HepG2 (cell line): ENCODE data around the gene USP27X. TPM values are rescaled to one million over a fixed set of nuclear protein-coding genes. Genes with fewer than 3 reads are reported as not detected.
A peak's percentile ranks its signal among the peaks of the same experiment; 100 is the strongest.

Source experiments
- ETV6 ChIP-seq: sonication (generic); formaldehyde crosslinking; conservative IDR thresholded peaks from 2 replicates; pipeline ENCODE4 v1.4.0; 2020; ENCODE audit warnings: missing genetic modification reagents
- GPN1 ChIP-seq: sonication (generic); formaldehyde crosslinking; IDR thresholded peaks from 2 replicates; pipeline ENCODE4 v1.5.1; 2020; ENCODE audit warnings: missing genetic modification reagents, borderline replicate concordance
- HOXA7 ChIP-seq: sonication (generic); formaldehyde crosslinking; IDR thresholded peaks from 2 replicates; pipeline ENCODE4 v1.8.1; 2022; ENCODE audit warnings: mild to moderate bottlenecking, missing genetic modification reagents, moderate library complexity
- MIER2 ChIP-seq: IDR thresholded peaks from 2 replicates; pipeline ENCODE4 v1.6.1; 2016; ENCODE audit warnings: missing biosample characterization, missing genetic modification reagents
- NCOA2 ChIP-seq: sonication (generic); formaldehyde crosslinking; IDR thresholded peaks from 2 replicates; pipeline ENCODE4 v1.8.0; 2022; ENCODE audit warnings: inconsistent platforms
- PPARG ChIP-seq: conservative IDR thresholded peaks from 2 replicates; pipeline ENCODE4 v1.6.1; 2016; ENCODE audit warnings: missing biosample characterization, missing genetic modification reagents
- PRPF4 ChIP-seq: fragments of 200-400 bp; formaldehyde crosslinking; IDR thresholded peaks from 2 replicates; pipeline ENCODE4 v1.6.1; 2016; ENCODE audit warnings: low read length, low read depth; ENCODE audit not compliant: poor library complexity, severe bottlenecking
- SAFB2 ChIP-seq: sonication (generic); formaldehyde crosslinking; IDR thresholded peaks from 2 replicates; pipeline ENCODE4 v1.5.1; 2020; ENCODE audit warnings: missing genetic modification reagents, low read depth, mild to moderate bottlenecking, borderline replicate concordance
- SMYD3 ChIP-seq: sonication (generic); formaldehyde crosslinking; IDR thresholded peaks from 2 replicates; pipeline ENCODE4 v1.8.1; 2023; ENCODE audit warnings: mild to moderate bottlenecking, missing genetic modification reagents
- SOX6 ChIP-seq, 2 experiments: fragments of 450-650 bp in 1 of 2; sonication (generic) in 1 of 2; formaldehyde crosslinking in 1 of 2; IDR thresholded peaks; 2 replicates each; pipeline versions ENCODE4 v1.4.0 to v1.6.1; 2017 to 2020; ENCODE audit warnings: antibody characterized with exemption in 1 of 2, mild to moderate bottlenecking in 1 of 2, missing genetic modification reagents in 1 of 2
- SP2 ChIP-seq: sonication (generic); formaldehyde crosslinking; IDR thresholded peaks from 2 replicates; pipeline ENCODE4 v1.5.1; 2020; ENCODE audit warnings: mild to moderate bottlenecking, missing genetic modification reagents
- SSRP1 ChIP-seq: IDR thresholded peaks from 2 replicates; pipeline ENCODE4 v1.6.1; 2016; ENCODE audit warnings: control low read depth
- STAG1 ChIP-seq: sonication (generic); formaldehyde crosslinking; IDR thresholded peaks from 2 replicates; pipeline ENCODE4 v1.4.0; 2020; ENCODE audit warnings: missing genetic modification reagents
- XBP1 ChIP-seq: sonication (generic); formaldehyde crosslinking; IDR thresholded peaks from 2 replicates; pipeline ENCODE4 v1.5.0; 2020; ENCODE audit warnings: missing genetic modification reagents
- YEATS2 ChIP-seq: sonication (generic); formaldehyde crosslinking; IDR thresholded peaks from 2 replicates; pipeline ENCODE4 v1.4.0; 2020; ENCODE audit warnings: missing genetic modification reagents, borderline replicate concordance
- ZNF484 ChIP-seq: sonication (generic); formaldehyde crosslinking; IDR thresholded peaks from 2 replicates; pipeline ENCODE4 v1.5.1; 2020; ENCODE audit warnings: mild to moderate bottlenecking, low read depth, missing genetic modification reagents, borderline replicate concordance
- ZNF780A ChIP-seq: sonication (generic); formaldehyde crosslinking; IDR thresholded peaks from 2 replicates; pipeline ENCODE4 v1.8.0; 2022; ENCODE audit warnings: mild to moderate bottlenecking, missing genetic modification reagents, moderate library complexity
- polyA plus RNA-seq, 8 experiments: library from polyadenylated mRNA; depleted of rRNA in 3 of 8; stranded (reverse) in 7 of 8; unstranded in 1 of 8; fragments of >200 nt; fragmentation: Illumina TruSeq in 4 of 8; extraction: Trizol in 4 of 8; gene quantifications; 2 replicates each; pipeline versions ENCODE4 v1.2.1 to v1.2.3, GENCODE V29; 2011 to 2016; ENCODE audit warnings: low read depth in 4 of 8, missing spikeins in 1 of 8, mixed read lengths in 1 of 8; ENCODE audit not compliant: insufficient read depth in 1 of 8
- total RNA-seq, 5 experiments: library from RNA; depleted of rRNA; stranded (reverse); fragments of >200 nt; fragmentation: Illumina TruSeq; extraction: Trizol; gene quantifications; 2 replicates each; pipeline ENCODE4 v1.2.3, GENCODE V29; 2016; ENCODE audit warnings: low read depth in 1 of 5
- TF ChIP-seq, protein P1 (sequence below): sonication (generic); formaldehyde crosslinking; conservative IDR thresholded peaks from 2 replicates; pipeline ENCODE4 v1.4.0; 2020; ENCODE audit warnings: missing genetic modification reagents
- TF ChIP-seq, protein P2 (sequence below): sonication (generic); formaldehyde crosslinking; IDR thresholded peaks from 2 replicates; pipeline ENCODE4 v1.5.0; 2020; ENCODE audit warnings: mild to moderate bottlenecking, missing genetic modification reagents
- TF ChIP-seq, protein P3 (sequence below): sonication (generic); formaldehyde crosslinking; conservative IDR thresholded peaks from 2 replicates; pipeline ENCODE4 v1.4.0; 2020; ENCODE audit warnings: missing genetic modification reagents
- TF ChIP-seq, protein P4 (sequence below): sonication (generic); formaldehyde crosslinking; IDR thresholded peaks from 2 replicates; pipeline ENCODE4 v1.5.0; 2020; ENCODE audit warnings: mild to moderate bottlenecking, missing genetic modification reagents
- TF ChIP-seq, protein P5 (sequence below): sonication (generic); formaldehyde crosslinking; IDR thresholded peaks from 2 replicates; pipeline ENCODE4 v1.5.0; 2020; ENCODE audit warnings: mild to moderate bottlenecking, low read depth, missing genetic modification reagents, borderline replicate concordance
- TF ChIP-seq, protein P6 (sequence below): sonication (generic); formaldehyde crosslinking; conservative IDR thresholded peaks from 2 replicates; pipeline ENCODE4 v1.4.0; 2020; ENCODE audit warnings: missing genetic modification reagents

The USP27X gene
- total and polyA plus RNA-seq, 2 of the 13 experiments (the other 11 are each of a cell fraction or from before 2014, with no cell fraction given) = 7.2 to 9.7 TPM

DNA sequence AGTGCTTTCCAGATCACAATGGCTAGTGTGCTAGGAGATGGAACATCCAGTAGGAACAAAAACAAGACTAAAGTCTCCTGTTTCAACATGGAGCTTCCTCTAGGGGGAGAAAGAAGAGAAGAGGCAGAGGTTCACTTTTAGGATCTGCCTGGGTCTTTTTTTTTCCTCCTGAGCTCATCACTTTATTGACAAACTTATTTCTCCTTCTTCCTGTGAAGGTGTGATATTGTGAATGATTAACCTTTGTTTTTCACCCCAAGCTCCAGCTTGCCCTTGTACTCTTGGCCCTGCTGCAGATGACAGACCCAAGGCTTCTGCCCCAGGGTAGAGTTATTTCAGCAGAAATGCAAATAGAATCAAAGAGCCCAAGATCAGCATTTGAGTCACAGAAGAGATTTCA lies 36.7 kb upstream of the USP27X start (continued):
- TF ChIP-seq GPN1 (CRISPR knock-in tag) (no peak), ZNF484 (CRISPR knock-in tag) (no peak), ETV6 (CRISPR knock-in tag) (no peak), YEATS2 (CRISPR knock-in tag) (no peak), PRPF4 (no peak), PPARG (0 out of 2 replicates have a peak, but pooled peaks have one; percentile 16), HOXA7 (CRISPR knock-in tag) (no peak), SP2 (no peak), XBP1 (no peak), STAG1 (peak; percentile 54), SAFB2 (CRISPR knock-in tag) (no peak), SSRP1 (CRISPR knock-in tag) (no peak), MIER2 (no peak), ZNF780A (CRISPR knock-in tag) (no peak), SOX6 (IDR thresholded peaks at IDR 0.05) (no peak), SOX6 (CRISPR knock-in tag; IDR thresholded peaks at IDR 0.05) (peak; percentile 58; the same call in 1 of the 2 replicates), SMYD3 (CRISPR knock-in tag) (no peak), NCOA2 (CRISPR knock-in tag) (peak; percentile 70)
- TF ChIP-seq, protein P1, sequence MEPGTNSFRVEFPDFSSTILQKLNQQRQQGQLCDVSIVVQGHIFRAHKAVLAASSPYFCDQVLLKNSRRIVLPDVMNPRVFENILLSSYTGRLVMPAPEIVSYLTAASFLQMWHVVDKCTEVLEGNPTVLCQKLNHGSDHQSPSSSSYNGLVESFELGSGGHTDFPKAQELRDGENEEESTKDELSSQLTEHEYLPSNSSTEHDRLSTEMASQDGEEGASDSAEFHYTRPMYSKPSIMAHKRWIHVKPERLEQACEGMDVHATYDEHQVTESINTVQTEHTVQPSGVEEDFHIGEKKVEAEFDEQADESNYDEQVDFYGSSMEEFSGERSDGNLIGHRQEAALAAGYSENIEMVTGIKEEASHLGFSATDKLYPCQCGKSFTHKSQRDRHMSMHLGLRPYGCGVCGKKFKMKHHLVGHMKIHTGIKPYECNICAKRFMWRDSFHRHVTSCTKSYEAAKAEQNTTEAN = no peak
- TF ChIP-seq, protein P2, sequence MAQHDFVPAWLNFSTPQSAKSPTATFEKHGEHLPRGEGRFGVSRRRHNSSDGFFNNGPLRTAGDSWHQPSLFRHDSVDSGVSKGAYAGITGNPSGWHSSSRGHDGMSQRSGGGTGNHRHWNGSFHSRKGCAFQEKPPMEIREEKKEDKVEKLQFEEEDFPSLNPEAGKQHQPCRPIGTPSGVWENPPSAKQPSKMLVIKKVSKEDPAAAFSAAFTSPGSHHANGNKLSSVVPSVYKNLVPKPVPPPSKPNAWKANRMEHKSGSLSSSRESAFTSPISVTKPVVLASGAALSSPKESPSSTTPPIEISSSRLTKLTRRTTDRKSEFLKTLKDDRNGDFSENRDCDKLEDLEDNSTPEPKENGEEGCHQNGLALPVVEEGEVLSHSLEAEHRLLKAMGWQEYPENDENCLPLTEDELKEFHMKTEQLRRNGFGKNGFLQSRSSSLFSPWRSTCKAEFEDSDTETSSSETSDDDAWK (CRISPR knock-in tag) = no peak
- TF ChIP-seq, protein P3, sequence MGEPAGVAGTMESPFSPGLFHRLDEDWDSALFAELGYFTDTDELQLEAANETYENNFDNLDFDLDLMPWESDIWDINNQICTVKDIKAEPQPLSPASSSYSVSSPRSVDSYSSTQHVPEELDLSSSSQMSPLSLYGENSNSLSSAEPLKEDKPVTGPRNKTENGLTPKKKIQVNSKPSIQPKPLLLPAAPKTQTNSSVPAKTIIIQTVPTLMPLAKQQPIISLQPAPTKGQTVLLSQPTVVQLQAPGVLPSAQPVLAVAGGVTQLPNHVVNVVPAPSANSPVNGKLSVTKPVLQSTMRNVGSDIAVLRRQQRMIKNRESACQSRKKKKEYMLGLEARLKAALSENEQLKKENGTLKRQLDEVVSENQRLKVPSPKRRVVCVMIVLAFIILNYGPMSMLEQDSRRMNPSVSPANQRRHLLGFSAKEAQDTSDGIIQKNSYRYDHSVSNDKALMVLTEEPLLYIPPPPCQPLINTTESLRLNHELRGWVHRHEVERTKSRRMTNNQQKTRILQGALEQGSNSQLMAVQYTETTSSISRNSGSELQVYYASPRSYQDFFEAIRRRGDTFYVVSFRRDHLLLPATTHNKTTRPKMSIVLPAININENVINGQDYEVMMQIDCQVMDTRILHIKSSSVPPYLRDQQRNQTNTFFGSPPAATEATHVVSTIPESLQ (CRISPR knock-in tag) = no peak
- TF ChIP-seq, protein P4, sequence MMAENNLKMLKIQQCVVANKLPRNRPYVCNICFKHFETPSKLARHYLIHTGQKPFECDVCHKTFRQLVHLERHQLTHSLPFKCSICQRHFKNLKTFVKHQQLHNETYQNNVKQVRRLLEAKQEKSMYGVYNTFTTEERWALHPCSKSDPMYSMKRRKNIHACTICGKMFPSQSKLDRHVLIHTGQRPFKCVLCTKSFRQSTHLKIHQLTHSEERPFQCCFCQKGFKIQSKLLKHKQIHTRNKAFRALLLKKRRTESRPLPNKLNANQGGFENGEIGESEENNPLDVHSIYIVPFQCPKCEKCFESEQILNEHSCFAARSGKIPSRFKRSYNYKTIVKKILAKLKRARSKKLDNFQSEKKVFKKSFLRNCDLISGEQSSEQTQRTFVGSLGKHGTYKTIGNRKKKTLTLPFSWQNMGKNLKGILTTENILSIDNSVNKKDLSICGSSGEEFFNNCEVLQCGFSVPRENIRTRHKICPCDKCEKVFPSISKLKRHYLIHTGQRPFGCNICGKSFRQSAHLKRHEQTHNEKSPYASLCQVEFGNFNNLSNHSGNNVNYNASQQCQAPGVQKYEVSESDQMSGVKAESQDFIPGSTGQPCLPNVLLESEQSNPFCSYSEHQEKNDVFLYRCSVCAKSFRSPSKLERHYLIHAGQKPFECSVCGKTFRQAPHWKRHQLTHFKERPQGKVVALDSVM (CRISPR knock-in tag) = no peak
- TF ChIP-seq, protein P5, sequence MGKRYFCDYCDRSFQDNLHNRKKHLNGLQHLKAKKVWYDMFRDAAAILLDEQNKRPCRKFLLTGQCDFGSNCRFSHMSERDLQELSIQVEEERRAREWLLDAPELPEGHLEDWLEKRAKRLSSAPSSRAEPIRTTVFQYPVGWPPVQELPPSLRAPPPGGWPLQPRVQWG (CRISPR knock-in tag) = no peak
- TF ChIP-seq, protein P6, sequence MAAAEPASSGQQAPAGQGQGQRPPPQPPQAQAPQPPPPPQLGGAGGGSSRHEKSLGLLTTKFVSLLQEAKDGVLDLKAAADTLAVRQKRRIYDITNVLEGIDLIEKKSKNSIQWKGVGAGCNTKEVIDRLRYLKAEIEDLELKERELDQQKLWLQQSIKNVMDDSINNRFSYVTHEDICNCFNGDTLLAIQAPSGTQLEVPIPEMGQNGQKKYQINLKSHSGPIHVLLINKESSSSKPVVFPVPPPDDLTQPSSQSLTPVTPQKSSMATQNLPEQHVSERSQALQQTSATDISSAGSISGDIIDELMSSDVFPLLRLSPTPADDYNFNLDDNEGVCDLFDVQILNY (CRISPR knock-in tag) = no peak
